Gastrocnemius medialis (tissue), 4 donors: ENCODE measurements around the gene MINK1.

Experiments
- CTCF ChIP-seq, 5 experiments: fragments of 450-650 bp in 3 of 5; fragments of 200-600 bp in 2 of 5; sonication (generic) in 2 of 5; IDR thresholded peaks in 4 of 5; conservative IDR thresholded peaks in 1 of 5; 1 replicate in 4 of 5; 2 replicates in 1 of 5; pipeline ENCODE4 v1.5.1; 2016 to 2019; ENCODE audit warnings: antibody characterized with exemption in 5 of 5, mild to moderate bottlenecking in 3 of 5, moderate library complexity in 3 of 5
- POLR2A ChIP-seq, 2 donors: fragments of 450-650 bp; IDR thresholded peaks; one replicate each; pipeline ENCODE4 v1.6.1; 2017; ENCODE audit warnings: antibody characterized with exemption in 2 of 2, mild to moderate bottlenecking in 2 of 2, moderate library complexity in 2 of 2

DNA sequence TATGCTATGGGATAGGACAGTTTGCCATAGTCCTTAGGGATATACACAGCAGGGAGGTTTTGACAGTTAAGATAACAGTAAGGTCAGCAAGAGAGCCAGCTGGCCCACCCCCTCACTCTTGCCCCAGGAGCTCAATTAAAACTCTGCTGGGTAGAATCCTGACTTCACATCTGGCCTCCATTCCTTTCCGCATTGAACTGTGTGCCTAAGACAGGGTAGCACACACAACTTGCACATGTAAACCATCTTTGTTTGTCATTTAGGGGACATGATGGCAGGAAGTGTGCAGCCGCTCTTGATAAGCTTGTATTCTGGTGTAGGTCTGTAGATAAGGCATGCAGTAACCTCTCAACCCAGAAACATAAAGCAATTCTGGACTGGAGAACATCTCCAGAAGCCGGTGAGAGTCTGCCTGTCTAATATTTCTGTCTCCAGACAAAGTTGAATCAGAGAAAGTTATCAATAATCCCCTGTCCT is 5.2 kb downstream of the MINK1 start:
- TF ChIP-seq POLR2A (IDR thresholded peaks at IDR 0.05) (no peak), CTCF (IDR thresholded peaks at IDR 0.05 in 4 of 5, conservative IDR thresholded peaks at IDR 0.05 in 1 of 5) (no peak)
